ACHN (cell line): Measurements from ENCODE around the gene DCT.
"Not testable (repeated sequence)": the region's sequence is repeated elsewhere in the genome, so short reads cannot be mapped to it uniquely, and the experiment has no call there.

ENCODE experiments used
- DNase-seq: peaks from one replicate; pipeline ENCODE4 v3.0.0-alpha.2; 2015
- in situ Hi-C: cut with HindIII; loops from 2 replicates; pipeline ENCODE4 v1.10.0; 2017; ENCODE audit warnings: low sequenced_read_pairs, low pct_ligation_motif_present, low pct_unique_long_range_greater_than_20kb

The DCT gene

DNA sequence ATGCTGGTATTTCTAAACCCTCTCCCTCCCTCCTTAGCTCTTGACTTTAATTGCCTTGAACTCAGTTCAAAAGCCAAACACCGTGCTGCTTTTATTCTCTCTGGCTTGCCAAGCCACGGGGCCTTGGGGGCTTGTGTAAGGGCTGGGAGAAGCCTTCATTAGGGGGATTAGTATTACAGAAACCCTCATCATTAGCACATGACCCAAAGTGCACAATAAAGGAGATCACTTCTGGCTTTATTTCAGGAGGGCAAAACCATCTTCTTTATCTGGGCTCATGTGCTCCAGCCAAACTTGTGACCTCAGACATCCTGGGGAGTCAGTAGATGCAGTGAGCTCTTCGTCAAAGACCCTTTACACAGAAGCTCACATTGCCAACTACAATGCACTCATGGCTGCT, at the start of gene DCT:
Gene DCT, minus strand, starts transcription at position 67 of the 400 bp plus-strand sequence. CDS start 427 bp downstream, outside the sequence.
- DNase-seq, result no peak
- in situ Hi-C loops, result no loop called here

DNA sequence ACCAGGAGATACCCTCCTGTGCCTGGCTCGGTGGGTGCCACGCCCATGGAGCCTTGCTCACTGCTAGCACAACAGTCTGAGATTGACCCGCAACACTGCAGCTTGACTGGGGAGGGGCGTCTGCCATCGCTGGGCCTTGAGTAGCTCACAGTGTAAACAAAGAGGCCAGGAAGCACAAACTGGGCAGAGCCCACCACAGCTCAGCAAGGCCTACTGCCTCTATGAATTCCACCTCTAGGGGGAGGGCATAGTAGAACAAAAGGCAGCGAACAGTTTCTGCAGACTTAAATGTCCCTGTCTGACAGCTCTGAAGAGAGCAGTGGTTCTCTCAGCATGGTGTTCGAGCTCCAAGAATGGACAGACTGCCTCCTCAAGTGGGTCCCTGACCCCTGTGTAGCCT, 47.5 kb upstream of the DCT start:
- DNase-seq, in situ Hi-C loops: not testable (repeated sequence)

DNA sequence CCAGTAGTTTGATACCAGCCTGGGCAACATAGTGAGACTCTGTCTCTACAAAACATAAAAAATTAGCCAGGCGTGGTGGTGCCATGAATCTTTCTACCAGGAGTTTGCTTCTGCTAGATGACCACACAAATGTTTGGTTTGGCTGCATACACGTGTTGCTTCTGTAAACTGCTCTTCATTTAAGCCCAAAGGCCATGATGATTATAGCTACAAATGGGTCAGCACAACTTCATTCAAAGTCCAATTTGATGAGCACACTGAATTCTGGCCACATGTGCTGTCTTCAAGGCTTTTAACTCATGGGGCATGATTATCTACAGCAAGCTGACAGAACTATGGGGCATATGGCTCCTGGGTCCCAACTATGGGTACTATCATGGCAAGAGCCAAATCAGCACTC, 46.3 kb upstream of the DCT start:
- in situ Hi-C loops, result no loop called here
- DNase-seq, result no peak

DNA sequence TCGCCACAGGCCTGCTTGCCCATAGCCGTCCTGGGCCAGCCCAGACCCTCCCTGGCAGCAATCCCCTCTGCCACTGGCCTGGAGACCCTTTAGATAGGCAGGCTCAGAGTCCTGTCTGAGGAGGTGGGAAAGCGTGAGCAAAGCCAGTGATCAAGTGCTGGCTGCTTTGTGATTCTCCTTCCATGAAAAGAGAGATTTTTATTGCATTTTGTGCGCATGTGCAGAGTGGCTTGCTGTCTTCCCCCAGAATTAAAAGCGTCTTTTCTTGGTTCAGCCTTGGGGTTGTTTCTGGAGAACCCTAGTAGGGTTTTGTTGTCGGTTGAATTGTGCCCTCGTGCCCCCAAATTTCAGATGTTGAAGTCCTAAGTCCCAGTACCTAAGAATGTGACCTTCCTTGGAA, 44.9 kb upstream of the DCT start:
- in situ Hi-C loops, result no loop called here
- DNase-seq, result no peak

DNA sequence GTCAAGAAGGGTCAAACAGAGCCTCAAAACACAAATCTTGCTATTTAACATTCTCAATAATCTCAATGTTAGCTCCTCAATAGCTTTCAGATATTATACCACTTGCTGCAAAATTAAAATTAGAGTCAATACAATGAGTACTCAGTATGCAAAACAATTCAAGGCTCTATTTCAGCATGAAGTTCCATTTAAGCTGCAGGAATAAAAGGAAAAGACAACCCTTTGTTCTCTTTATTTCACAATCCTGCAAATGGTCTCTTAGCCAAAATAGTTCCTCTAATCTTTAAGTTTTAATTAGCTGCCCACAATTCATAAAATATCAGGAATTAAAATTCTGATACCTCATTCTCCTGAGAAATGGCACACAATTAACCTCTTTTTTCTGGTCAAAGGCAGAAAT, 40.5 kb upstream of the DCT start:
- in situ Hi-C loops, result no loop called here
- no peak for DNase-seq

DNA sequence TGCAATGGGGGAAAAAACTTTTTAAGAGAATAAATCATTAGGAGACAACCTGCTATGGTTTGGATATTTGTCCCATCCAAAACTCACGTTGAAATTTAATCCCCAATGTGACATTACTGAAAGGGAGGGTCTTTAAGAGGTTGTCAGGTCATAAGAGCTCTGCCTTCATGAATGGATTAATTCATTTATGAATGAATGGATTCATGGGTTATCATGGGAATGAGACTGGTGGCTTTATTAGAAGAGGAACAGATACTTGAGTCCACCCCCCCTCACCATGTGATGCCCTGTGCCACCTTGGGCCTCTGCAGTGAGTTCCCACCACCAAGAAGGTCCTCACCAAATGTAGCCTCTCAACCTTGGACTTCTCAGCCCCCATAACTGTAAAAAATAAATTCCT, 37.0 kb upstream of the DCT start:
- in situ Hi-C loops, result no loop called here
- DNase-seq, result no peak

DNA sequence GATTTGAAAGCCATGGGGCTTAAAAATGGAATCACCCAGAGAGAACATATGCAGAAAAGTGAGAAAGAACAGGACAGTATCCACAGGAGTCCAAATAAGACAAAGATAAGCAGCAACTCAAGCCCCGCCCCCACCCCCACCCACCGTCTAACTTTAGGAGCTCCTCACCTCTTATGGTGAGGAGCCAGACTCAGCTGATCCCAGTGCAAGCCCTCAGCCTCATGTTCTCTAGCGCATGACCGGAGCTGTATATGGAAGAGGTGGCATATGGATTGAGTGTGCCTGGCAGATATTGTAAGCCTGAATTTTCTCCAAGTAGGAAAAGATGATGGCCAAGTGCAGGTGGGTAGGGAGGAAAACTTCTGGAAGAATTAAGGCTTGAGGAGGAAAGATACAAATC, 36.4 kb upstream of the DCT start:
- in situ Hi-C loops, result no loop called here
- no peak for DNase-seq

DNA sequence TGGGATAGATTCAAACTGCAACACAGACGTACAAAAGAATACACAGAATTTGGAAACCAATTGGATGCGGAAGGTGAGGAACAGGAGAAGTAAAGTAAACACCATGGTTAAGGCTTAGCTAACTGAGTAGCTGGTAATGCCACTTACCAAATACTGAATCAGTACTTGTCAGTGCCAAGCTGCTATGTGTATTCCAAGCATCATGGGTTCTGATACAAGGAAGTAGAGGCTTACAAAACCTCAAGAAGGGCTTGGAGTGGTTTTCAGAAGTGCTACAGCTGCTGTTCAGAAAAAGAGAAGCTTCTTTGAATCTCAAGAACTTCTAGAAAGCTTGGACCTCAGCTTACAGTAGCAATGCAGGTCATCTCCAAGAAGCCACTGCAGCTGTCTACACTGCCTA, 35.9 kb upstream of the DCT start:
- in situ Hi-C loops, result no loop called here
- no peak for DNase-seq

DNA sequence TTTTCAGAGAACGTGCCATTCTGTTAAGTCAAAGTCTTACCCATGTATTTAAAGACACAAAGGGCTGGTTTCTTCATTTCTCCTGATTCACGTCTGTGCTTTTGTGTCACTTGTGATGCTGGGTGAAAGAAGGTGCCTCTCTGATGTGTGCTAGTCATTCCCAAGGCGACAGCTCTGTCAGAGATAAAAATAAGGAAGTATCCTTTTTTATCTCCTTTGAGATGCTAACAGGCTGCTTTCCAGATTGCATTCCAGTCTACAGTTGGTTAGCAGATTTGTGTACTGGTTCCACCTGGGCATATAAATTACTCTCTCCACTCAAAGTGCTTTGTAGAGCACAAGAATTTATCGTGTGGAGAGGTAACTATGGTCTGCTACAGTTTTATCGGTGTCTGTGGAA, 33.5 kb upstream of the DCT start:
- DNase-seq, result no peak
- in situ Hi-C loops, result no loop called here

DNA sequence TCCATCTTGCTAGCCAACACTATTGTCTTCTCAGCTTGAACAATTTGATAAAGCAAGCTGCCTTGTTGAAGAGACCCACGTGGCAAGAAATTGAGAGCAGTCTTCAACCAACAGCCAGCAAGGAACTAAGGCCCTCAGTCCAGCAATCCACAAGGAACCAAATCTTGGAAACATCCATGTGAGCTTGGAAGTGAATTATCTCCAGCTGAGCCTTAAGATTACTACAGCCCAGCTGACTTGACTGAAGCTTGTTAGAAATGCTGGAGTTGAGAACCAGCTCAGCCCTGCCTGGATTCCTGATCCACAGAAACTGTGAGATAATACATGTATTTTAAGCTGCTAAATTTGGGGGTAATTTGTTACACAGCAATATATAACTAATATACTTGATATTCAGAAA, 26.2 kb upstream of the DCT start:
- DNase-seq, result no peak
- in situ Hi-C loops, result no loop called here

DNA sequence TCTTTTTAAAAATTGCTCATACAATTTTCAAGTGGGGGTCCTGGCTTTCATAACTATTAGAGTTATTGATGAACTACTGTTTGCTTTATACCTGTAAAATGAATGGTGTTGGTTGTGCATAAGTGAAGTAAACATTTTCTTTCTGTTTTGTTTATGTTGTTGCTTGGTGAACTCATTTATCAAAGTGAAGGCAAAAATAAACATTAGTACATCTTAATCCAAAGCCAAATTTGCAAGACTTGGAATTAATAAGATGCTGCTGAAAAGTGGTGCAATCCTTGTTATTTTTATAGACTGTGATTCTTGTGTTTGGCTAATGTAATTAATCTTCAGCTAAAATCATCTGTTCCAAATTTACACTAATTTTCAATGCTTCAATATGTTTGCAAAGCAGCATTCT, 24.4 kb upstream of the DCT start:
- DNase-seq, result no peak
- in situ Hi-C loops, result no loop called here

DNA sequence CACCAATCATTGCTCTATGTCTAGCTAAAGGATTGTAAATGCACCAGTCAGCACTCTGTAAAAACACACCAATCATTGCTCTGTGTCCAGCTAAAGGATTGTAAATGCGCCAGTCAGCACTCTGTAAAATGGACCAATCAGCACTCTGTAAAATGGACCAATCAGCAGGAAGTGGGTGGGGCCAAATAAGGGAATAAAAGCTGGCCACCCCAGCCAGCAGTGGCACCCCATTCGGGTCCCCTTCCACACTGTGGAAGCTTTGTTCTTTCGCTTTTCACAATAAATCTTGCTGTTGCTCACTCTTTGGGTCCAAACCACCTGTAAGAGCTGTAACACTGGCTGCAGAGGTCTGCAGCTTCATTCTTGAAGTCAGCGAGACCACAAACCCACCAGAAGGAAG, 19.3 kb upstream of the DCT start:
- in situ Hi-C loops, DNase-seq: not testable (repeated sequence)

DNA sequence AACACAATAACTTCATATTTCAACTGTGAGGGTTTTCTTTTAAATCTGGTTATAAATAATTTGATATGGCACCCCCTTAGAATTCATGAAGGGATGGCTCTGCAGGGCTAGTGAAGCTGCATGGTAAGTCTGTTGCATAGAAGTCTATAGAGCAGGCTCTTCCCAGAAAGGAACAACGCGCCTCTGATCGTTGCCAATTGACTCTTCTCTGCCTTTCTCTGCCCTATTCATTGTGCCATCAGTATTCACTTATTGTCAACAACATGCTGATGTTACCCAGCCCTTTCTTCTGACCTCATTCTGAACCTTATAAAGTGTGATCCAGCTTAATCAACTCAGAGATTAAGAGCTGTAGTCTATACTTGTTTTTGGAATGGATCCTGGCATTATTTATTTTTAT, 16.3 kb upstream of the DCT start:
- in situ Hi-C loops, result no loop called here
- no peak for DNase-seq

DNA sequence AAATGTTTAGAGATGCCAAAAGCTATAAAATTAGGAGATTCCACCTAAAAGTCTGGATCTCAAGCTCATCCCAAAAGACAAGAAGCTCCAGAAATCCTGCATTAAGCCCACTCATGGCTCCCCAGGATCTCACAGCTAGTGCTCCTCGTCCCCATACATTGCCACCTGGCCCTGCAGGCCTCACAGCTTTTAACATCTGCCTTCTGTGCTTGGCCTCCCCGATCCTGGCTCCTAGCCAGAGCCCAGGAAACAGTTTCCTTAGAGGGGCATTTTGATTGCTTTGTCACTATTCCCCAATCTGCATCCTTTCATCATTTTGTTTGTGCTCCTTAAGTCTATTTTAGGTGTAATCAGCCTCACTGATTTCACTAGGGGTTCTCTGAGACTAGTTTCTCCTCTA, 14.5 kb upstream of the DCT start:
- DNase-seq, result no peak
- in situ Hi-C loops, result no loop called here

DNA sequence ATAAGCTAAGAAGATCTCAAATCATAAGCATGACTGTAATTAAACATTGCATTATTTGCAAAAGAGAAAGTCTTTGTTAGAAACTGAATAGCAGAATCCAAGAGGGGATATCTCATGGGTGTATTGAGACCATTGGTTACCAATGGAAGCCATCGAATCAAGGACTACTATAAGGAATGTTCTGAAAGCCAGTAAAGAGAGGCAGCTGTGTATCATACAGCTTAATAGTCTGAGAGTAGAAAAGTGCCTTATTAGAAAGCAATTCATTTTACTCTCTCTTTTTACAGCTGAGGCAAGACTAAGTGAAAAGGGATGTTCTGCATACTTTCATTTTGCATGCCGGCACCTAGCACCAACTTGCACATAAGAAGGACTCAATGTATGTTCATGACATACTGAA, 7.6 kb upstream of the DCT start:
- DNase-seq, result no peak

DNA sequence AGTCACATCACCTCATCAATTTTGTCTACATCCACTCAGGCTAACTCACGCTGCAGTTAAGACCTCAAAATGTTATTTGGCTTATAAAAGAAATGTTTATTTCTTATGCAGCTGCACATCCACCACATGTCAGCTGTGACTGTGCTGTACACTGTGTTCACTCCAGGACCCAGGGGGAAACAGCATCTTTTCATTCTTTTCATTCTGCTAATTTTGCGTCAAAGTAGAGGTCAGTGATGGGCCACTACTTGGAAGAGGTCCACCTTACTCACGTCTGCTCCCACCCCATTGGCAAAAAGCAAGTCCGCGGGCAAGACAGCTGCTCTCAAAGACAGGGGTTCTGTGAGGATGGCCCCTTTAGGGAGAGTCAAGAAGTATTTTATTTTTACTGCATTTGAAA, 4.5 kb upstream of the DCT start:
- in situ Hi-C loops, result no loop called here
- DNase-seq, result no peak

More for the DNA sequence above, 7.6 kb upstream of the DCT start:
- in situ Hi-C loops, result no loop called here

DNA sequence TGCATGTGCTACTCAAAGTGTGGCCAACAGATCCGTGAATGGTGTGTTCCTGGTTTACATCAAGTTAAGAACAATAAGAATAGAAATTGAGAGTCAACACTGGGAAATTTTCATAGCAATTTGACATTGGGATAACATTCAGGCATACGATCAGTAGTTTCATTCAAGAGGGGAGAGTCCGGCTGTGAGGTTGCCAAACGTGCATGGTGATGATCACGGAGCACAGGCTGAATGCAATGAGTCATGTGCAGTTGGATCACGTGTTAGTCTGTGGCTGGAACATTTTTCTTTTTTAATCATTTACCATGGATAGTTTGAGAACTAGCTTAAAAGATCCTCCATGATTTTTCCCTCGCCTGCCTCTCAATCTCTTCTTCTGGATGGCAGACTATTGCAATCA, 2.5 kb upstream of the DCT start:
- in situ Hi-C loops, result no loop called here
- peak; percentile 78 for DNase-seq

DNA sequence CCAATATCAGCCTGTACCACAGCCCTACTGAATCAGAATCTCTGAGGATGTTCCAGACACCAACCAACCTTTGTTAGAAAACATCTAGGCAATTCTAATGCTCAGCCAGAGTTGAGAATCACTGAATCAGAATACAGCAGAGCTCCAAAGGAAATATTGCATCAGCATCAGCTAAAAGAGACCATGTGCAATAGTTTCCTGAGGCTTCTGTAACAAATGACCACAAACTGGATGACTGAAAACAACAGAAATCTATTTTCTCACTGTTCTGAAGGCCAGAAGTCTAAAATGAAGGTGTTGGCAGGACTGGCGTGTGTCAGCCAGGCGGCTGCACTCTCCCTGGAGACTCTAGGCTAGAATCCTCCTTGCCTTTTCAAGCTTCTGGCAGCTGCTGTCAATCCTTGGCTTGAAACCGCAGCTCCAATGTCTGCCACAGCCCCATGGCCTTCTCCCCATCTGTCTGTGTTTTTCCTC, 1.2 kb upstream of the DCT start:
- in situ Hi-C loops, result no loop called here
- no peak for DNase-seq

DNA sequence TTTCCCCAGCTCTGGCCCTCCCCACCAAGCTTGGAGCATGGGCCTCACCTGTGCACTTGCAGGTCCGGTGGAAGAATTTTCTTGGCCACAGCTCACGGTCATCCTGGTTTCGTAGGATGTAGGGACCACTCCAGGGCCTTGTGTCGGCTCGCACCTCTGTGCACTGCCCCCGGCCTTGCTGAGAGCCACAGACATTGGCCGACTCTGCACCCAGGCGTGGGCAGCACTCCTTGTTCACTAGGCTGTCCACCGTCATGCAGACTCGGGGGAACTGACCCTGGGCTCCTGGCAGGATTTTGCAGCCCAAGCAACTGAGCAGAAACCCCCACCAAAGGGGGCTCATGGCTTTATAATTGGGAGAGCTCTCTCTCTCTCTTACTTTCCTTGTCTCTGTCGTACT, 569 bp downstream of the DCT start:
- DNase-seq, result no peak
- in situ Hi-C loops, result no loop called here

DNA sequence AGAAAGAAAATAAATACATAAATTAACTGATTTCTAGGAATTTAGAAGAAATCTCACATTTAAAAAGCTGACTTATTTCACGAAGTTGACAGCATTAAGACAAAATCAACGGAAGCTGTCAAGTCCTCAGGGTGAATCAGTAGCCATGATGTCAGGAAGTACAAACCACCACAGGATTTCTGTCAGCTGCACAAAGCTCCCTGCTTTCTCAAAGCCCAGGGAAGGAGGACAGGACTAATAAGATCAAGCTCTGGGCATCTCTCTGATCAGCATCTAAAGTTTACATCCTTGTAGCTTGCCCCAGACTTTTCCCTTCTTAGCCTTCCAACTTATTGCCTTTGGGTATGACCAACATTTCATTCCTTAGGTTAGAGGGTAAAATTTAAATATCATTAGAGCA, 9.4 kb downstream of the DCT start:
- no peak for DNase-seq
- in situ Hi-C loops, result no loop called here

DNA sequence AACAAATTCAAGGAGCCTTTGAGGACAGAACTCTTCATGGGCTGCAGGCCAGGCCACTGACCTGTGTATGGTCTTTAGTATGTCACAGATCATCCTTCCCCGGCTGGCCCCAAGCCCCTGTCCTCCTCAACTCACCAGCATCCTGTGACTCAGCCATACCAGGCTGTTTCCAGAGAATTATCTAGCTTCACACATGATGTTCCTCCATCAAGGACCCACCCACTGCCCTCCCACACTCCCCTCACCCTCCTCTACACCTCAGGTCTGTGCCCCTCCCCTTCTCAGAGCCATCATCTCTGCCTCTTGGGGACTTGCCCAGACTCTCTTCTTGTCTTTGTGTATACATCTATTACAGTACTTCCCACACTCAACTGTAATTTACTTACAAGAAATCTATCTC, 14.7 kb downstream of the DCT start:
- in situ Hi-C loops, result no loop called here
- no peak for DNase-seq
